CD4-positive, alpha-beta T cell treated with Interleukin-2 at 100 ng/mL for 4 hours (primary cell): ENCODE measurements around the gene NCKAP1.
"Not testable (repeated sequence)": the region's sequence is repeated elsewhere in the genome, so short reads cannot be mapped to it uniquely, and the experiment has no call there.

Source experiments
- DNase-seq: peaks from one replicate; pipeline ENCODE4 v3.0.0-alpha.2; 2020; ENCODE audit warnings: low spot score

The NCKAP1 gene

DNA sequence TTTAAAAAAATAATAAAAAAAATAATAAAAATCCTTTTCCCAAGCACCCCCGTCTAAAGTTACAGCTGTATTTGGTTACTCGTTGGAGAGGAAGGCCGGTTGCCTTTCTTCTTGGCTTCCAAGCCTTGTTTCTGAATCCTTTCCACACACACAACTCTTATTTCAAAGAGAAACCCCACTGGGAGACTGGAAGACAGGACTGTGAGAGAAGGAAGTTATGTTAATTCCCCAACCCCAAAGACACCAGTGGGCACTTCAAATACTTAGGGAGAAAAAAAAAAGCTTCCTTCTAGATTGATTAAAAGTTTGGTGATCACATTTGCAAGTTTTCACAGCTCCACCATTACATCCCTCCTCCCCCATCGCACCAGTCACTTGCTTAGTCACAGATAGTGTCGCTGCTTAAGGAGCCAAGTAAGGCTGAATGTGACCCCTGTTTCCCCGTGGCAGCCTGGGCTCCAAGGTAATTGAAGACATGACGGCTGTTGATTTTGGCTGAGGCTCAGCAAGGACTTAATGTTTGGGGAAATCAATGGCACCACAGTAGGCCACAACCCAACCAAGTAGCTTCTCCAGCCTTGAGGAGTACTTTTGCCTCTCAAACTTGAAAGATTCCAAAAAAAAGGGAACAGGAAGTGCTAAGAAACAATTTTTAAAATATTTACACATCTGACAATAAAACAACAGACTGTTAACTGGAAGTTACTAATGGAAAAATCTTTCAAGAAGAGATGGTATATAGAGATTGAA is 131.0 kb downstream of the NCKAP1 start:
- no peak for DNase-seq

GRCh38 chr2:182906454-182906853 is 131.8 kb downstream of the NCKAP1 start:
- no peak for DNase-seq

DNA sequence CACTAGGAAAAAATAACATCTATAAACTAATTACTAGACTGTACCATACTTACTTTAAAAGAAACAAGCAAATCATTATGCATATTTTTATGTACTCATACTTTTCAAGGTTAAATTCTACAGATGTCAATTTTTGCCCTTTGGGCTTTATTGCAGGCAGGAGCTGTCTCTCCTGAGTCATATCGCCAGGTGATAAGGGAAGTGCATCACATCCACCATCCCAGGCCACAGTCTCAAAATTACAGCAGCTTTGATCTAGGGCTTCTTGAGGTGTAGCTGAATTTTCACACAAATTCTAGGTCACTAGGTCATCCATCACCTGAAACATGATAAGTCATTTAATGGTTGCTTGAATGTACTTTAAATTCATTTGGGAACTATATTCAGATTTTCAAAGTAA is 133.4 kb downstream of the NCKAP1 start:
- DNase-seq, result no peak

DNA sequence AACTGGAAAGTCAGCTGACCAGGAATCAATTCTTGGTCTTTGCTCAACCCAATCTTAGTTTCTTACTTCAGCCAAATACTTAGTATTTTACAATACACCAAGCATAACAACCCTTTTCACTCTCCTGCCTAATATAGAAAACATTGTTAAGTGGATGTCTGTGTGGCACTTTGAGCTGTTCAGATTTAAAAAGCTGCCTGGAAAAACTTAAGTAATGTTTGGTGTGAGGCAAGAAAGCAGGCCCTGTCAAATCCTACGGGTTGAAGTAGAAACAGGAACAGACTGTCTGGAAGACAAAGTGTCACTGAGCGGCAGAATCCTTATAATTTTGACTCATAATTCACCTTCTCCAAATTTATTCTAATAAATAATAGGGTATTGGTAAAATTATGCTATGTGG is 134.7 kb downstream of the NCKAP1 start:
- no peak for DNase-seq

DNA sequence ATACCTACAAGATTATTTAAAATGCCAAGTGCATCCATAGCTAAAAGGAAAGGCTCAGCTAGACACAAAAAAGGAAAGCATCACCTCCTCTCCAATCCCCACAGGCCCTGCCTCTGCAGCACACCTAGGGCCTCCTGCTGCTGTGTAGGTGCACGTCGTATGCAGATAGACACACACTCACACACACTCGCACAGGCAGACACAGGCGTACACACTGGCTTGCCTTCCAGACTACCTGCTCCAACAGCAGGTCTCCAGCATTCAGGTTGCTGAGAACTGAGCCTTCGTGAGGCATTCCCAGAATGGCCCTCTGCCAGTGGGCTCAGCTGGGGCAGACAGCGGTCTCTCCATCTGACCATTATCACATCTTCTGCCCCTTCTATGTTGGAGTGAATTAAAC is 136.5 kb downstream of the NCKAP1 start:
- DNase-seq, result no peak

- no peak for DNase-seq
Observed at GRCh38 chr2:182898718-182899117, 139.5 kb downstream of the NCKAP1 start.

- no peak for DNase-seq
Observed at GRCh38 chr2:182897137-182897536, 141.1 kb downstream of the NCKAP1 start.

DNA sequence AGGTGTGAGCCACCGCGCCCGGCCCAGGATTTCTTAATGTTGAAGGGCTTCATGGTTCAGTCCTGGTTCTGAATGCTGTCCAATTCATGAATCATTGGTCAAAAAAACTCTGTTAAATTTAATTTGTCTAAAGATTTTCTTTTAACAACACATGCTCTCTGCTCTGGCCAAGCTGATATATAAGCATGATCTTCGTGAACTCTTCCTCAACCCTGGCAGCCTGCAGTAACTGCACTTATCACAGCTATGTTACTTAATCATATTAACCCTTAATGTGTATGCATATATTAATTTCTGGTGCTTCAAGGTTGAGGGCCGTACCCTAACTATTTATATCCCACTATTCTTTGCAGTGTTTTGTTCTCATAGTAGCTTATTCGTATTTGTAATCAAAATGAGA is 142.5 kb downstream of the NCKAP1 start:
- no peak for DNase-seq

DNA sequence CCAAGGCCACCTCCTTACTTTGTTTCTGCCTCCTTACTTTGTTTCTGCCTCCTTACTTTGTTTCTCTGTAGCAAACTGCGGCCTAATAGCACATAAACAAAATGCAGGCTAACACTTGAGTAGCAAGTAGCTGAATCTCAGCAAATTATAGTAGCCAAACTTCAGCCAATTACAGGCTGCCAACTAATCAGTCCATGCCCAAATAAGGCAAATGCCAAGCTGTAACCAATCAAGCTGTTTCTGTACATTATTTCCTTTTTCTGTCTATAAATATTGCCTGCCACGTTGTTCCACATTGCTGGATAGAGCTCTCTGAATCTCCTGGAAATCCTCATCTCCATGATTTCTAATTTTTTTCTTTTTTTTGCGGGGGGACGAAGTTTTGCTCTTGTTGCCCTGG is 143.1 kb downstream of the NCKAP1 start:
- DNase-seq, result no peak

GRCh38 chr2:182894174-182894573 is 144.1 kb downstream of the NCKAP1 start:
- no peak for DNase-seq

DNA sequence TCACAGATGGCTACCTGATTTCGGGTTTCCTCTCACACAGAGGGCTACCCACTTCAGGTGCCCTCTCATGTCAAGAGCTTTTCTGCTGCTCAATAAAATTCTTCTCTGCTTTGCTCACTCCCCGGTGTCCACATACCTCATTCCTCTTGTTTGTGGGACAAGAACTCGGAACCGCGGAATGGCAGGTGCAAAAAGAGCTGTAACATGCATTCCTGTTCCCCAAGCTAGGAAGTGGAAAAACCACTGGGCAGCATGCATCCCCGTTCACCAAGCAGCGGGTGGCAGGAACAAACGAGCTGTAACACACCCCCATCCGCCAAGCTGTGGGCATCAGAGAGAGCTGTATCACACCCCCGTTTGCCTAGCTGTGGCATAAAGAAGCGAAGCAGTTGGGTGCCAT is 144.6 kb downstream of the NCKAP1 start:
- DNase-seq, result no peak

GRCh38 chr2:182893035-182893434 is 145.2 kb downstream of the NCKAP1 start:
- DNase-seq, result not testable (repeated sequence)

DNA sequence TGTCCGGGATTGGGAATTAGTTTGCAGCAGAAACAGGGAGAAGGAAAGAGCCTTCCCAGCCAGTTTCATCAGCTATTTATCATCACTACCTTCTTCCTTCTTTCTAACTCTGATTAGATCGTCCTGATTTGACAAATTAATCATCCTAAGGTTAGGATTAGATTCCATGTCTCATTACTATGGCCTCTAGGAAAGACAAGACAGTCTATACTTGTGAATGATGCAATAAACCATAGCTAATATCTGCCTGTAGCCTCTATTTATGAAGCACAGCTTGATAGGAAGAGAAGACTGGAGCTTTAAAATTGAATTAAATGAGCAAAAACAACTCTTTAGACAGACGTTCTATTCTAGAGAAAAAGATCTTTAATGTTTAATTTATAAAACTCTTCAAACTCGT is 146.6 kb downstream of the NCKAP1 start:
- no peak for DNase-seq

DNA sequence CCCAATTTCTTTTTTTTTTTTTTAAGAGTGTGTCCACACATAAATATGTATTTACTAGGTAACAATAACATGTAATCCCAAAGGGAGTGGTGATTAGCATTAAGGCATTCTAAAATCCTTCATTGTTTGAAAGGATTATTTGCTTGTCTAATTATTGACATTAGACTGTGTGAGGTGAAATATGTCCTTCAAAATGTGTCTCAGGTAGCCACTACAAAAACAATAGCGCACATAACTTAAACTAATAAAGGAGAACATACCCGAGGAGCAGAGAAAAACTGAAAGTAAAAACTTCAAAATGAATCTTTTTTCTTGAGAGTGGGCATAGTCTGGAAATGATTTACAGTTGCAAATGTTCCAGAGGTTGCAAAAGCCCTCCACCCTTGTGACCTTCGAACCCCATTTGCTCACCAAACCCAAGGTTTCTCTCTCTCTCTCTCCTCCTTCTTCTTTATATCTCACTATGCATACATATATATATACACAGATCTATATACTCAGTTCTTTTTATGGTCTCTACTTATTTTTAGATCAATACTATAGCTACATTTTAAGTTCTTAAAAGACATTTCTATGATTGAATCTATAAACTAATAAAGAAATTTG is 147.4 kb downstream of the NCKAP1 start:
- DNase-seq, result no peak

DNA sequence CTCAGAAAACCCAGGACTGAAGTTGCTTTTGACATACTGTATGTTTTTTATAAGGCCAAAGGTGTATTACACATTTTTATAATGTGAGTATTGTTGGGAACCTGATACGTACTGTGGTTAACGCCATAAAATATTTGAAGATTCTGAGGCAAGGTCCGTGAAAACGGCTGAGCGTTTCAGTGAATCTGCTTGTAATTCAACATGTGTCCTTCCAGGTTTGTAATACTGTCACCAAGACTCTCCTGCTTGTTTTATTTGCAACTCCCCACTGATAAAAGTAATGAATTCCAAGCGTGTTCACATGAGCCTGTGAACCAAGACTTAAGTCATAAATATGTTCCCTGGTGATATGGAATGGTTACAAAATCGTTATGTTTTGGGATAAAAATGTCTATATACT is 148.0 kb downstream of the NCKAP1 start:
- no peak for DNase-seq

- no peak for DNase-seq
Observed at GRCh38 chr2:182887753-182888415, 150.4 kb downstream of the NCKAP1 start.

DNA sequence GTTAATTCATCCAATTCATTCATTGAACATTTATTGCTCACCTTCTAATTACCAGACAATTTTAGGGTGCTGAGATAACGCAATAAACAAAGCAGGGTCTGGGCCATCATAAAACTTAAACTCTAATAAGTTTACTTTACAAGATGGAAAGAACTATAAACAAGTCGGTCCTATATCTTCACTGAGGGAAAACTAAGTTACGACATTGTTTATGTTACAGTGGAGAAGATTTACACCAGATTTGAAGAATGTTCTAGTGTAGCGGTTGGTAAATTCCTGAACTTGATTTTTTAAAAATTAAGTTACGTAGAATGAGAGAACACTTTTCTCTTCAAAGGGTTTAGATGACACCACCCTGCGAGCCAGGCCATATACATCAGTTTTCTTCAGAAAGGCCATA is 151.2 kb downstream of the NCKAP1 start:
- DNase-seq, result no peak

GRCh38 chr2:182885771-182886170 is 152.5 kb downstream of the NCKAP1 start:
- DNase-seq, result no peak

GRCh38 chr2:182883451-182883850 is 154.8 kb downstream of the NCKAP1 start:
- DNase-seq, result no peak

- not testable (repeated sequence) for DNase-seq
Observed at GRCh38 chr2:182880100-182880499, 158.2 kb downstream of the NCKAP1 start.

- DNase-seq, result not testable (repeated sequence)
Observed at GRCh38 chr2:182876653-182877052, 161.6 kb downstream of the NCKAP1 start.

- DNase-seq, result no peak
Observed at GRCh38 chr2:182870227-182870626, 168.0 kb downstream of the NCKAP1 start.

DNA sequence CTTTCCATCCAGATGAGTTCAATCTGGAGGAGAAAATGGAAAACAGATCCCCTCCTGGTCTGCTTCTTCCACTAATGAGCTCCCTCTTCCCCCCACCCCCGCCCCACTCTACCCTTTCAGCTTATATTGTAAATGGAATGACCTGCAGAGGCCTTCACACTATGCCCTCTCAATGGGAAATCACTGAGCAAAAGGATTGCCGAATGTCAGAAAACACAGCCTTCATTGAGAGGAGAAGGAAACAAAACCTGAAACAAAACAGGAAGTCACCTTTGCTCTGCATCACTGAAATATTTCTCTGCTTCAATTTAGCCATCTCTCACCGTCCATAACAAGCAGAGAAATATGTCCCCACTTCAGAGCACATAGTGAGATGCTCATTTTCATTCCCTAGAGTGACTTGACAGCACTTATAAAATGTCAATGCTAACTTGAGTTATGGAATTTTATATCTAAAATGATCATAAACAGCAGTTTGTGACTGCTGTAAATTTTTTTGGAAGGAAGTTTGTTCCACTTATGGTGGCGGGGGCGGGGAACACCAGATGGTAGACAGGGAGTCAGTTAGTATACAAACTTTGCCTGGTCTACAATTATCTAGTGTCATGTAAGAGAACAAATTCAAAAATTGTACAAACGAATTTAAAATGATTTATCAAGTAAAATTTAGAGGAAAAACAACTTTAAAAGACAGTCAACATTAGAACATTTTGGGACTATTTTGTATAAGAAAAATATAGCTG is 170.0 kb downstream of the NCKAP1 start:
- no peak for DNase-seq
